Type B pancreatic cell (in vitro differentiated cells): ENCODE data around the gene MAST4. TPM values are rescaled to one million over a fixed set of nuclear protein-coding genes. Genes with fewer than 3 reads are reported as not detected.

Source experiments
- DNase-seq: peaks from one replicate; pipeline ENCODE4 v3.0.0; 2021; ENCODE audit warnings: mixed read lengths; ENCODE audit not compliant: unreplicated experiment; ENCODE audit errors: extremely low spot score
- H3K27ac Mint-ChIP-seq: 2 replicates; pipeline ENCODE4 v1.8.0; 2021; ENCODE audit warnings: mild to moderate bottlenecking, mixed read lengths
- H3K27me3 Mint-ChIP-seq: 2 replicates; pipeline ENCODE4 v1.8.0; 2021; ENCODE audit warnings: mixed read lengths
- H3K36me3 Mint-ChIP-seq: 2 replicates; pipeline ENCODE4 v1.8.0; 2021; ENCODE audit warnings: mixed read lengths
- H3K4me1 Mint-ChIP-seq: one replicate; pipeline ENCODE4 v1.8.0; 2021; ENCODE audit warnings: mixed read lengths; ENCODE audit not compliant: unreplicated experiment
- H3K4me3 Mint-ChIP-seq: 2 replicates; pipeline ENCODE4 v1.8.0; 2021; ENCODE audit warnings: mild to moderate bottlenecking, mixed read lengths
- H3K9me3 Mint-ChIP-seq: 2 replicates; pipeline ENCODE4 v1.8.0; 2021; ENCODE audit warnings: mixed read lengths
- CTCF ChIP-seq: fragments of 200-600 bp; sonication (generic); conservative IDR thresholded peaks from 2 replicates; pipeline ENCODE4 v1.5.0; 2021; ENCODE audit warnings: antibody characterized with exemption, mild to moderate bottlenecking
- total RNA-seq: library from RNA; stranded (reverse); gene quantifications from 2 replicates; pipeline ENCODE4 v1.2.1, GENCODE V29; 2021; ENCODE audit warnings: low replicate concordance

MAST4 gene
- total RNA-seq, 1 donor from 2014 or later: 23.0 TPM

GRCh38 chr5:67089200-67089725 is 493.1 kb downstream of the MAST4 start:
- DNase-seq: no peak

GRCh38 chr5:67090040-67090439 is 493.8 kb downstream of the MAST4 start:
- DNase-seq: no peak
- Mint-ChIP-seq H3K27me3 (no peaks in the 10 kb centered on the region), H3K4me1 (peaks cover 61% of the 10 kb centered on the region), H3K27ac (no peak overlapping the region), H3K36me3 (peaks cover 16% of the 10 kb centered on the region), H3K9me3 (peaks cover 4% of the 10 kb centered on the region), H3K4me3 (no peak overlapping the region)
- TF ChIP-seq CTCF: no peak

More at GRCh38 chr5:67089200-67089725, 493.1 kb downstream of the MAST4 start:
- Mint-ChIP-seq H3K4me3 (peak overlapping the region; percentile 16), H3K27ac (peak overlapping the region; percentile 15), H3K9me3 (peaks cover 4% of the 10 kb centered on the region), H3K27me3 (no peaks in the 10 kb centered on the region), H3K36me3 (peaks cover 13% of the 10 kb centered on the region), H3K4me1 (peaks cover 54% of the 10 kb centered on the region)
- TF ChIP-seq CTCF: no peak

- peak overlapping the region; percentile 14 for H3K27ac Mint-ChIP-seq
- TF ChIP-seq CTCF: no peak
- H3K36me3 Mint-ChIP-seq: peaks cover 16% of the 10 kb centered on the region
- no peaks in the 10 kb centered on the region for H3K9me3 Mint-ChIP-seq
- no peak for DNase-seq
- H3K4me3 Mint-ChIP-seq: no peak overlapping the region
- peaks cover 61% of the 10 kb centered on the region for H3K4me1 Mint-ChIP-seq
- no peaks in the 10 kb centered on the region for H3K27me3 Mint-ChIP-seq
Observed at GRCh38 chr5:67090593-67090992, 494.4 kb downstream of the MAST4 start.

GRCh38 chr5:67092535-67092934 is 496.3 kb downstream of the MAST4 start:
- H3K27ac Mint-ChIP-seq: peak overlapping the region; percentile 91
- H3K4me1 Mint-ChIP-seq: peaks cover 46% of the 10 kb centered on the region
- no peaks in the 10 kb centered on the region for H3K9me3 Mint-ChIP-seq
- no peak for TF ChIP-seq CTCF
- peaks cover 16% of the 10 kb centered on the region for H3K36me3 Mint-ChIP-seq
- H3K27me3 Mint-ChIP-seq: no peaks in the 10 kb centered on the region
- no peak for DNase-seq
- peak overlapping the region; percentile 76 for H3K4me3 Mint-ChIP-seq

- peak overlapping the region; percentile 91 for H3K27ac Mint-ChIP-seq
- no peaks in the 10 kb centered on the region for H3K27me3 Mint-ChIP-seq
- no peaks in the 10 kb centered on the region for H3K9me3 Mint-ChIP-seq
- peaks cover 44% of the 10 kb centered on the region for H3K4me1 Mint-ChIP-seq
- peak overlapping the region; percentile 76 for H3K4me3 Mint-ChIP-seq
- no peak for TF ChIP-seq CTCF
- DNase-seq: no peak
- H3K36me3 Mint-ChIP-seq: peaks cover 16% of the 10 kb centered on the region
Observed at GRCh38 chr5:67093279-67093678, 497.1 kb downstream of the MAST4 start.
